Large intestine (tissue), 3 donors: ENCODE results near the gene APEX1. TPM values are rescaled to one million over a fixed set of nuclear protein-coding genes. Genes with fewer than 3 reads are reported as not detected.
A peak's percentile ranks its signal among the peaks of the same experiment; 100 is the strongest.

ENCODE experiments used
- DNase-seq, 2 donors: peaks; one replicate each; pipeline versions ENCODE4 v3.0.0 to v3.0.0-alpha.2; 2013
- H3K27ac ChIP-seq: one replicate; pipeline ENCODE4 v1.5.1; 2013; ENCODE audit warnings: low read length
- H3K27me3 ChIP-seq: 2 replicates; pipeline ENCODE4 v1.6.1; 2013; ENCODE audit warnings: low read length; ENCODE audit not compliant: control insufficient read depth, insufficient read depth
- H3K36me3 ChIP-seq: 2 replicates; pipeline ENCODE4 v1.6.1; 2013; ENCODE audit warnings: low read length; ENCODE audit not compliant: control insufficient read depth, insufficient read depth
- H3K4me1 ChIP-seq: one replicate; pipeline ENCODE4 v1.6.1; 2013; ENCODE audit warnings: low read length; ENCODE audit not compliant: control insufficient read depth, insufficient read depth
- H3K4me3 ChIP-seq: one replicate; pipeline ENCODE4 v1.5.1; 2013; ENCODE audit warnings: low read length
- H3K9me3 ChIP-seq: one replicate; pipeline ENCODE4 v1.6.1; 2013; ENCODE audit warnings: mild to moderate bottlenecking, low read depth, low read length, moderate library complexity; ENCODE audit not compliant: control insufficient read depth
- WGBS: methylation state at CpG from one replicate; pipeline ENCODE4 v1.1.5; 2013; ENCODE audit warnings: low lambda C conversion rate; ENCODE audit not compliant: insufficient coverage; 5-methylcytosine and 5-hydroxymethylcytosine counted together
- polyA plus RNA-seq: library from polyadenylated mRNA; unstranded; fragments of 120-200 nt; gene quantifications from one replicate; pipeline ENCODE4 v1.2.1, GENCODE V29; 2013

Gene APEX1
- polyA plus RNA-seq, 1 donor: 218 TPM

GRCh38 chr14:20455355-20456300, 602 bp downstream of the APEX1 start:
- Histone ChIP-seq H3K4me3 (peak overlapping the region; percentile 74), H3K9me3 (no peaks in the 10 kb centered on the region), H3K27me3 (no peaks in the 10 kb centered on the region), H3K4me1 (peaks cover 12% of the 10 kb centered on the region), H3K36me3 (peaks cover 52% of the 10 kb centered on the region), H3K27ac (peak overlapping the region; percentile 94)
- WGBS: 0% methylated on average over 2 of the region's 39 CpGs
- DNase-seq: peak in 1 of 2 donors; percentile 79

DNA sequence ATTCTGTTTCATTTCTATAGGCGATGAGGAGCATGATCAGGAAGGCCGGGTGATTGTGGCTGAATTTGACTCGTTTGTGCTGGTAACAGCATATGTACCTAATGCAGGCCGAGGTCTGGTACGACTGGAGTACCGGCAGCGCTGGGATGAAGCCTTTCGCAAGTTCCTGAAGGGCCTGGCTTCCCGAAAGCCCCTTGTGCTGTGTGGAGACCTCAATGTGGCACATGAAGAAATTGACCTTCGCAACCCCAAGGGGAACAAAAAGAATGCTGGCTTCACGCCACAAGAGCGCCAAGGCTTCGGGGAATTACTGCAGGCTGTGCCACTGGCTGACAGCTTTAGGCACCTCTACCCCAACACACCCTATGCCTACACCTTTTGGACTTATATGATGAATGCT, 1.9 kb downstream of the APEX1 start:
- no peaks in the 10 kb centered on the region for H3K27me3 ChIP-seq
- H3K36me3 ChIP-seq: peaks cover 41% of the 10 kb centered on the region
- no peak overlapping the region for H3K27ac ChIP-seq
- WGBS: 100% methylated on average over 1 of the region's 13 CpGs
- H3K4me3 ChIP-seq: no peak overlapping the region
- DNase-seq: no peak
- no peaks in the 10 kb centered on the region for H3K9me3 ChIP-seq
- H3K4me1 ChIP-seq: peaks cover 16% of the 10 kb centered on the region

- Histone ChIP-seq H3K27me3 (no peaks in the 10 kb centered on the region), H3K9me3 (no peaks in the 10 kb centered on the region), H3K4me3 (no peak overlapping the region), H3K27ac (no peak overlapping the region), H3K36me3 (peaks cover 38% of the 10 kb centered on the region), H3K4me1 (peaks cover 28% of the 10 kb centered on the region)
- no CpG with 5 or more reads among the region's 8 CpGs for WGBS
- no peak for DNase-seq
These were observed 3.2 kb downstream of the APEX1 start for GRCh38 chr14:20458031-20458789.

GRCh38 chr14:20460458-20461224, 5.6 kb downstream of the APEX1 start:
- no peaks in the 10 kb centered on the region for H3K27me3 ChIP-seq
- H3K9me3 ChIP-seq: no peaks in the 10 kb centered on the region
- H3K4me1 ChIP-seq: peaks cover 30% of the 10 kb centered on the region
- H3K4me3 ChIP-seq: peak overlapping the region; percentile 88
- peaks cover 38% of the 10 kb centered on the region for H3K36me3 ChIP-seq
- WGBS: no CpG with 5 or more reads among the region's 32 CpGs
- H3K27ac ChIP-seq: peak overlapping the region; percentile 95
- DNase-seq: peak; percentile 61 to 77

DNA sequence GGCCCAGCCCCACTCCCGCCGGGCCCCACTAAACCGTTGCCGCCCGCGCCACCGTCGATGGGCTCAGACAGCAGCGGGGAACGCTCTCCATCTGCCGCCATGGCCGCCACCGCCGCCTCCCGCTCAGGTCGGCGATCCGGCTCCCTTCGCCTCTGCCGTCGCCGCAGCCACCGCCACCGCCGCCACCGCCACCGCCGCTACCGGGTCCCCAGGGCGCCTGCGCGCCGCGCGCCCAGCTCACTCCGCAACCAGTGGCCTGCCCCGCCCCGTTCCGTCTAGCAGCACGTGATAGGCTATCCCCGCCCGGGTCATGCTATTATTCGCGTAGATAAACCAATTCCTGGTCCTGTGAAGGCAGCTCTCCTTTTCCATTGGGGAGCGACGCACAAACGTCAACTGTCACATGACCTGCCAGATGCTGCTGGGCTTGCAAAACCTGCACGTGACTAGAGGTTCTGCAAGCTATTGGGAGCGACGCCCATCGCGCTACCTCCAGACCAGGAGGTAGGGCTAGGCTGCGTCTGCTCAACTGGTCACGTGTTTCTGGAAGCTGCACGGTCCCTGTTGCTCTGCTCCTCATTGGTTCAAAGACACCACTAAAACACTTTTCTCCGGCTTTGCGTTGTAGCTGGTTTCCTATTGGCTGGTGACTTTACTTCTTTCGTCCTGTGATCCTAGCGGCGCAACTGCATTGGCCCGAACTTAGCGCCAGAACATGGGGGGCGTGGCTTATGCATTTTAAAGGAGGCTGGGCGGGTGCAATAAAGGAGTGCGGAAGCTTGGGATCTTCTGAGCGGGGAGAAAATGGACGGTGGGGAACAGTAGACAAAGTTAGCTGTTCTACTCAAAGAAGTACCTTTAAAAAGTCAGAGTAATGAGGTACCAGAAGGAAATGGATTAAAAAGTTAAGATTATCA, 6.5 kb downstream of the APEX1 start, which contains the start of gene PIP4P1:
Gene PIP4P1, minus strand, starts transcription at position 210 of the 917 bp plus-strand sequence. Its CDS starts 109 bp downstream, at position 101.
- peaks cover 36% of the 10 kb centered on the region for H3K36me3 ChIP-seq
- no peaks in the 10 kb centered on the region for H3K9me3 ChIP-seq
- peaks cover 34% of the 10 kb centered on the region for H3K4me1 ChIP-seq
- DNase-seq: peak; percentile 100
- peak within 1 kb of the TSS; percentile 95 for H3K27ac ChIP-seq
- WGBS: 0% methylated on average over 2 of the region's 67 CpGs
- no peaks in the 10 kb centered on the region for H3K27me3 ChIP-seq
- H3K4me3 ChIP-seq: peak within 1 kb of the TSS; percentile 88

GRCh38 chr14:20468764-20469241, 13.8 kb downstream of the APEX1 start:
- Histone ChIP-seq H3K9me3 (no peaks in the 10 kb centered on the region), H3K4me3 (peak overlapping the region; percentile 80), H3K27me3 (no peaks in the 10 kb centered on the region), H3K36me3 (peaks cover 10% of the 10 kb centered on the region), H3K4me1 (peaks cover 26% of the 10 kb centered on the region), H3K27ac (peak overlapping the region; percentile 93)
- no CpG with 5 or more reads among the region's 16 CpGs for WGBS
- no peak for DNase-seq

DNA sequence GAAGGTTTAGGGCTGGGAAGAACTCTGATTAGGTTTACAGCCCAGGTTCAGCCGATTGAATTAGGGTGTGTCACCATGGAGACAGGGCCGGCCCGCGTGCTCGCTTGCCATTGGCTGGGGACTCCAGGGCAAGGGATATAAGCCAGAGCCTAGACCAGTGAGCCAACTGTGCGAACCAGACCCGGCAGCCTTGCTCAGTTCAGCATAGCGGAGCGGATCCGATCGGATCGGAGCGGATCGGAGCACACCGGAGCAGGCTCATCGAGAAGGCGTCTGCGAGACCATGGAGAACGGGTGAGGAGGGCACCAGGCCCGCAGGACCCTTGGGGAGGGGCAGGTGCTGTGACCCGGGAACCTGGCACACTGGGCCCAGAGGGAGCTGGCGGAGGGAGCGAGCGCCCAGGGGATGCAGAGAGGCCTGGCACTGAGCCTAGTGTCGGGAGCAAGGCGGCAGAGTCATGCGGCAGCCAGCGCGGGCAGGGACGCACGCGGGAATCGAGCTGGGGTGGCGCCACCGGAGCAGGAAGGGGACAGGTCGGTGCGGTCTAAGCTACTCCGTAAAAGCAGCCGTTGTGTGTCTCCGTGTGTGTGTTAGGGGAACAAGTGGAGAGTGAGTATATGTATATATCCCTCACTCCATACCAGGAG, 14.3 kb downstream of the APEX1 start, which contains the start of gene PNP:
Gene PNP, plus strand, starts transcription at position 165 of the 648 bp plus-strand sequence. Its CDS starts 119 bp downstream, at position 284.
- H3K4me1 ChIP-seq: peaks cover 32% of the 10 kb centered on the region
- no peaks in the 10 kb centered on the region for H3K9me3 ChIP-seq
- no peaks in the 10 kb centered on the region for H3K27me3 ChIP-seq
- H3K4me3 ChIP-seq: peak within 1 kb of the TSS; percentile 80
- no CpG with 5 or more reads among the region's 40 CpGs for WGBS
- peak; percentile 95 to 97 for DNase-seq
- H3K36me3 ChIP-seq: peaks cover 14% of the 10 kb centered on the region
- peak within 1 kb of the TSS; percentile 93 for H3K27ac ChIP-seq

DNA sequence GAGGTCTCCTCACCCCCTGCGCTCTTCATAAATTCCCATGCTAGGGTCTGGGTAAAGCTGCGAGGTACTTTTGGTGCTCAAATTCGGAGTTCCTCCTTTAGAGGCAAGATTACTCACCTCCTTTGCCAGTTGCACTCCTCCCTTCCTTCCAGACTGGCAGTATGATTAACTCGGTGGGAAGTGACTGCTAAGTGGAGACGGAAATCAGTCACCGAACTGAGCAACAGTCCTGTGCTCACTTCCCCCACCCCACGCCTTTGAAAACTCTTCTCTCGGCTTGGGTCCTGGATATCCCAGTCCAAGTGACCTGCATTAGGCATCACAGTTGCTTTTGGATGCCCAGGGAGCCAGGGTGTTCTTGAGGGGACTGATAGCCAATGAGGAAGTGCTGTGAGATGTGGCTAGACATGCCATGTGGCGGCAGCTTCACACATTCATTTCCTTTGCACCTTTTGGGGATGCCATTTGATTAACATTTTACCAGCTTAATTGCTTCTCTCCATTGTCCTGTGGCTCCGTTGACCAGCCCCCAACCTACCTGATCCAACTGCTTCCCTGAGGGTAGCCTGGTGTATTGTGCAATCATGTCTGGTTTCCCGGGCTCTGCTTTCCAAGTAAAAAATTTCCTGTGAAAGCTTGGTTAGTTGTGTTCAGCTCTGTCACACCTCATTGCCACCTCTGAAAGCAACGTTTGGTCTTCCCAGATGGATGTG, 15.0 kb downstream of the APEX1 start:
- DNase-seq: peak in 1 of 2 donors; percentile 65
- WGBS: no CpG with 5 or more reads among the region's 12 CpGs
- Histone ChIP-seq H3K27me3 (no peaks in the 10 kb centered on the region), H3K27ac (peak overlapping the region; percentile 93), H3K4me3 (peak overlapping the region; percentile 80), H3K9me3 (no peaks in the 10 kb centered on the region), H3K36me3 (peaks cover 21% of the 10 kb centered on the region), H3K4me1 (peaks cover 35% of the 10 kb centered on the region)
